ENCODE data around the gene POLR3H.

POLR3H gene

GRCh38 chr22:41528938-41529561 is 15.2 kb downstream of the POLR3H start:
- DNase-seq: no peak
- intact Hi-C loops (cut with DNase I; ENCODE audit: low total_unique reads): loop anchor here (5.0 kb wide), 1 partner anchor 242 kb away; the partner anchor contains the start of gene RANGAP1
- no peaks in the 10 kb centered on the region for H3K27me3 ChIP-seq
- no peaks in the 10 kb centered on the region for H3K9me3 ChIP-seq
- H3K27ac ChIP-seq: no peak overlapping the region
- H3K4me1 ChIP-seq: peaks cover 0 to 47% (median 27%) of the 10 kb centered on the region in 4 donors
- no peak overlapping the region for H3K4me3 ChIP-seq
- no peak for TF ChIP-seq CTCF (IDR thresholded peaks at IDR 0.05)
- peaks cover 40 to 86% (median 72%) of the 10 kb centered on the region in 3 donors for H3K36me3 ChIP-seq

- H3K36me3 ChIP-seq: peaks cover 40 to 83% (median 72%) of the 10 kb centered on the region in 3 donors
- H3K4me3 ChIP-seq: no peak overlapping the region
- no peaks in the 10 kb centered on the region for H3K9me3 ChIP-seq
- DNase-seq: no peak
- H3K27ac ChIP-seq: peak overlapping the region in 1 of 2 donors; percentile 97
- intact Hi-C loops (cut with DNase I; ENCODE audit: low total_unique reads): loop anchor here (5.0 kb wide), 1 partner anchor 241 kb away; the partner anchor contains the start of gene RANGAP1
- peaks cover 0 to 47% (median 35%) of the 10 kb centered on the region in 4 donors for H3K4me1 ChIP-seq
- no peaks in the 10 kb centered on the region for H3K27me3 ChIP-seq
- TF ChIP-seq CTCF (IDR thresholded peaks at IDR 0.05): no peak
Observed at GRCh38 chr22:41528132-41528766, 16.0 kb downstream of the POLR3H start.

GRCh38 chr22:41526830-41527799 is 17.2 kb downstream of the POLR3H start:
- Histone ChIP-seq H3K36me3 (peaks cover 40 to 74% (median 62%) of the 10 kb centered on the region in 3 donors), H3K4me1 (peaks cover 0 to 47% (median 39%) of the 10 kb centered on the region in 4 donors), H3K9me3 (no peaks in the 10 kb centered on the region)

GRCh38 chr22:41526226-41526829 is 17.9 kb downstream of the POLR3H start:
- TF ChIP-seq CTCF (IDR thresholded peaks at IDR 0.05): no peak
- H3K27me3 ChIP-seq: no peaks in the 10 kb centered on the region
- H3K4me1 ChIP-seq: peaks cover 0 to 47% (median 39%) of the 10 kb centered on the region in 4 donors
- peak overlapping the region; percentile 92 to 97 for H3K27ac ChIP-seq
- intact Hi-C loops (cut with DNase I; ENCODE audit: low total_unique reads): loop anchor here (5.0 kb wide), 1 partner anchor 239 kb away; the partner anchor contains the start of gene RANGAP1
- no peak for DNase-seq
- no peak overlapping the region for H3K4me3 ChIP-seq
- no peaks in the 10 kb centered on the region for H3K9me3 ChIP-seq
- H3K36me3 ChIP-seq: peaks cover 40 to 66% (median 55%) of the 10 kb centered on the region in 3 donors

More at GRCh38 chr22:41526830-41527799, 17.2 kb downstream of the POLR3H start:
- intact Hi-C loops (cut with DNase I; ENCODE audit: low total_unique reads): loop anchor here (5.0 kb wide), 1 partner anchor 240 kb away; the partner anchor contains the start of gene RANGAP1
- DNase-seq: no peak
- no peak overlapping the region for H3K4me3 ChIP-seq
- H3K27me3 ChIP-seq: no peaks in the 10 kb centered on the region
- TF ChIP-seq CTCF (IDR thresholded peaks at IDR 0.05): peak; percentile 78 to 81
- peak overlapping the region; percentile 92 to 97 for H3K27ac ChIP-seq

Data from tibial artery (tissue), 4 donors.